ENCODE results near the gene CALU.

CALU gene

DNA sequence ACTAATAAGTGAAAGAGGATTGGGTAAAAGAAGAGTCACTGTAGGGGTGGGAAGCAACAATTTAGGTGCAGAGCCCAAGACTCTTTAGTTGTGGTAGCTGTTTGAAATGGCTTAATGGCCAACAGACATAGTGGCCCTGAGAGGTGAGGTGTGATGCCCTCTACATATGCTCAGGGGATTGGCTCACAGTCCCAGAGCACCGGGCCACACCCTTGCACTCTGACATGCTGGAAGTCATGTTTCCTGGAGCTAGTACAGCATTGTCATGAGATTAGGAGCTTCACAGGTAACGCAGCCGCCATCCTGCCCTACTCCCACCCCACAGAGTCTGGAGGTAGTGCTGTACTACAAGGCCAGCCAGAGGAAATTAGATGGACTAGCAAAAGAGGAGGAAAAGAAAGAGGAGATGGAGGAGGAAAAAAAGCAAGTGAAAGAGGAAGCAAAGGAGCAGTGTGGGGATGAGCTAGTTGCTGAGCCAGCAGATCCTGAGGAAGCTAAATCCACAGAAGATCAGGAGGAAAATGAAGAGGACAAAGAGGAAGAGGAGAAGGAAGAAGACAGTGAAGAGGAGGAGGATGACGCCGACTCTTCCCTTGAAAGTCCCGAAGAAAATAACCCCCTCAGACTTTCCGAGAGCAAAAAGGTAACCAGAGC lies 76.3 kb downstream of the CALU start:
- DNase-seq, result no peak

DNA sequence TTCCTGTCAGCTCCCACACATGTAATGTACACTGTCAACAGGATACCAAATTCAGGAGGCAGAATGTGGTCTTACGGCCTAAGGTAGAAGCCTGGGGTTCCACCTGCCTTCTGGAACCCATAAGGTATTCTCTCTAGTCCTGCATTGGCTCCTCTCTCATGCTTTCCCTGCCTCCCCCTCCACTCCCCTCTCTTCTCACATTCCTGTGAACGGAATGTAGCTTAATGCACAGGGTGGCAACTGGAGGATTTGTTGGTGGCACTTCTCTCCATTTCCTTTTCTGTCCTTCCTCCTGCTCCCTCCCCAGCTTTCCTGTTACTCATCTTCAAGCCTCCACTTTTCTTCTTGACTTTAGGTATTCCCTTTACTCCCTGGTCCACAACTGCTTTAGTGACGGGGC lies 79.5 kb downstream of the CALU start:
- DNase-seq, result no peak

Data from activated CD4-positive, alpha-beta T cell treated with anti-CD3 and anti-CD28 coated beads, Interleukin-2, amount 50 U/mL, for 48 hours (primary cell).